Melanocyte of skin (primary cell): ENCODE data around the gene OR6C3. TPM values are rescaled to one million over a fixed set of nuclear protein-coding genes. Genes with fewer than 3 reads are reported as not detected.

Experiments
- total RNA-seq, 2 donors: library from RNA; depleted of rRNA; stranded (reverse); fragments of >200 nt; gene quantifications; 2 replicates each; pipeline ENCODE4 v1.2.3, GENCODE V29; 2012

The OR6C3 gene
- total RNA-seq, result not detected

GRCh38 chr12:55330446-55330845, at the start of gene OR6C3:
Gene OR6C3 (plus strand): TSS chr12:55330746. CDS start chr12:55331701, 955 bp downstream.

GRCh38 chr12:55296469-55296868, 34.1 kb upstream of the OR6C3 start, which contains the start of gene OR6C6:
Gene OR6C6 (minus strand): TSS chr12:55296569. CDS start chr12:55295232, 1,337 bp downstream.

GRCh38 chr12:55314043-55314442, 16.5 kb upstream of the OR6C3 start, which contains the start of gene OR6C1:
Gene OR6C1 (plus strand): TSS chr12:55314343. CDS start chr12:55320600, 6,257 bp downstream.

GRCh38 chr12:55362675-55363074, 32.1 kb downstream of the OR6C3 start, which contains the start of gene OR6C75:
Gene OR6C75 (plus strand): TSS chr12:55362975. CDS start chr12:55365111, 2,136 bp downstream.

Other genes with a start within 250 kb of the OR6C3 start
- not detected for gene OR9K2, start 204.3 kb upstream of the OR6C3 start, total RNA-seq
- not detected for gene OR10A7, start 109.7 kb upstream of the OR6C3 start, total RNA-seq
- under 1 TPM in 1 of 2 donors, not detected in 1; under 0.01 TPM for gene OR6C74, start 86.1 kb upstream of the OR6C3 start, total RNA-seq
- gene OR6C6, start 34.2 kb upstream of the OR6C3 start, total RNA-seq, result not detected
- not detected for gene OR6C1, start 16.4 kb upstream of the OR6C3 start, total RNA-seq
- gene OR6C75, start 32.2 kb downstream of the OR6C3 start, total RNA-seq, result not detected
- gene OR6C65, start 69.8 kb downstream of the OR6C3 start, total RNA-seq, result not detected
- not detected for gene OR6C76, start 95.5 kb downstream of the OR6C3 start, total RNA-seq
- gene OR6C2, start 113.3 kb downstream of the OR6C3 start, total RNA-seq, result not detected
- not detected for gene OR6C70, start 139.4 kb downstream of the OR6C3 start, total RNA-seq
- gene OR6C68, start 161.6 kb downstream of the OR6C3 start, total RNA-seq, result not detected
- gene OR6C4, start 218.9 kb downstream of the OR6C3 start, total RNA-seq, result not detected
- gene OR2AP1, start 241.7 kb downstream of the OR6C3 start, total RNA-seq, result not detected